SK-N-SH (cell line): ENCODE measurements around the gene FADS1. TPM values are rescaled to one million over a fixed set of nuclear protein-coding genes. Genes with fewer than 3 reads are reported as not detected.

ENCODE experiments used
- CTCF ChIA-PET: fragments of 300-600, 350-600 bp; formaldehyde crosslinking; extraction: SDS; loops from one replicate; lab custom pipeline; 2021; lab: Yijun Ruan, JAX
- POLR2A ChIA-PET: fragments of 350-600 bp; sonication (Branson Sonifier 250); formaldehyde crosslinking; extraction: SDS; loops from one replicate; lab custom pipeline; 2020; ENCODE audit warnings: antibody characterized with exemption, inconsistent platforms; lab: Yijun Ruan, JAX
- DNase-seq: peaks from one replicate; pipeline ENCODE4 v3.0.0; 2012
- H2AFZ ChIP-seq: fragments of 200-600 bp; sonication (generic); 2 replicates; pipeline ENCODE4 v1.8.1; 2016; ENCODE audit warnings: antibody characterized with exemption, mild to moderate bottlenecking, low read depth
- H3F3A ChIP-seq: fragments of 200-600 bp; sonication (generic); replicated peaks from 2 replicates; pipeline ENCODE3; 2016; ENCODE audit warnings: antibody characterized with exemption, mild to moderate bottlenecking; ENCODE audit not compliant: insufficient read depth
- H3K27ac ChIP-seq, 2 experiments: fragments of 200-500 bp in 1 of 2; fragments of 200-600 bp in 1 of 2; sonication (Bioruptor generic) in 1 of 2; sonication (generic), shearing (Covaris generic) in 1 of 2; 2 replicates each; pipeline versions ENCODE4 v1.5.1 to v1.6.1; 2014 to 2016; ENCODE audit warnings: low read depth in 2 of 2, inconsistent platforms in 1 of 2, low read length in 1 of 2, mild to moderate bottlenecking in 1 of 2, mixed read lengths in 1 of 2
- H3K27me3 ChIP-seq: fragments of 200-600 bp; sonication (generic), shearing (Covaris generic); 2 replicates; pipeline ENCODE4 v1.6.1; 2016; ENCODE audit warnings: mixed run types; ENCODE audit not compliant: insufficient read depth
- H3K36me3 ChIP-seq, 2 experiments: fragments of 200-500 bp in 1 of 2; fragments of 200-600 bp in 1 of 2; sonication (Bioruptor generic) in 1 of 2; sonication (generic) in 1 of 2; replicated peaks in 1 of 2; 2 replicates each; pipeline versions ENCODE3 to v1.5.1; 2014 to 2016; ENCODE audit warnings: low read length in 1 of 2, mild to moderate bottlenecking in 1 of 2; ENCODE audit not compliant: insufficient read depth in 2 of 2, control insufficient read depth in 1 of 2
- H3K4me1 ChIP-seq, 2 experiments: fragments of 200-500 bp in 1 of 2; fragments of 200-600 bp in 1 of 2; sonication (Bioruptor generic) in 1 of 2; sonication (generic), shearing (Covaris generic) in 1 of 2; 2 replicates each; pipeline versions ENCODE4 v1.5.1 to v1.6.1; 2014 to 2016; ENCODE audit warnings: low read depth in 1 of 2, low read length in 1 of 2, mixed run types in 1 of 2; ENCODE audit not compliant: insufficient read depth in 2 of 2, control insufficient read depth in 1 of 2
- H3K4me2 ChIP-seq: fragments of 200-600 bp; sonication (generic), shearing (Covaris generic); 2 replicates; pipeline ENCODE4 v1.6.1; 2017; ENCODE audit warnings: mixed run types
- H3K4me3 ChIP-seq, 2 experiments: fragments of 200-500 bp in 1 of 2; fragments of 200-600 bp in 1 of 2; sonication (Bioruptor generic) in 1 of 2; sonication (generic), shearing (Covaris generic) in 1 of 2; 2 replicates each; pipeline versions ENCODE4 v1.5.1 to v1.8.1; 2014 to 2016; ENCODE audit warnings: low read depth in 2 of 2, inconsistent platforms in 1 of 2, low read length in 1 of 2, mild to moderate bottlenecking in 1 of 2, mixed read lengths in 1 of 2, moderate library complexity in 1 of 2
- H3K79me2 ChIP-seq: fragments of 200-600 bp; sonication (generic); 2 replicates; pipeline ENCODE4 v1.8.1; 2017; ENCODE audit warnings: mild to moderate bottlenecking; ENCODE audit not compliant: insufficient read depth
- H3K9ac ChIP-seq: fragments of 200-600 bp; sonication (generic); 2 replicates; pipeline ENCODE4 v1.6.1; 2017; ENCODE audit warnings: mixed run types
- H3K9me2 ChIP-seq: fragments of 200-600 bp; sonication (generic); 2 replicates; pipeline ENCODE4 v1.6.1; 2017; ENCODE audit warnings: mixed run types
- H3K9me3 ChIP-seq: fragments of 200-600 bp; sonication (generic); 2 replicates; pipeline ENCODE4 v1.6.1; 2017; ENCODE audit warnings: mixed run types, mild to moderate bottlenecking, moderate library complexity
- H4K20me1 ChIP-seq: fragments of 200-600 bp; sonication (generic); 2 replicates; pipeline ENCODE4 v1.6.1; 2017; ENCODE audit warnings: mild to moderate bottlenecking, mixed run types; ENCODE audit not compliant: insufficient read depth
- CHD2 ChIP-seq: fragments of 150-350 bp; IDR thresholded peaks from 2 replicates; pipeline ENCODE4 v1.6.1; 2018; ENCODE audit warnings: low read length; ENCODE audit not compliant: partially characterized antibody
- EP300 ChIP-seq, 2 experiments: IDR thresholded peaks; 2 replicates each; pipeline versions ENCODE4 v1.4.0 to v1.6.1; 2012; ENCODE audit warnings: borderline replicate concordance in 1 of 2, low read depth in 1 of 2, low read length in 1 of 2
- EZH2phosphoT487 ChIP-seq: fragments of 200-600 bp; sonication (generic); IDR thresholded peaks from 2 replicates; pipeline ENCODE4 v1.6.1; 2017; ENCODE audit warnings: low read depth, mixed run types, mild to moderate bottlenecking, antibody characterized with exemption, moderate library complexity, borderline replicate concordance
- JUND ChIP-seq: IDR thresholded peaks from 2 replicates; pipeline ENCODE4 v1.4.0; 2012
- NFIC ChIP-seq: IDR thresholded peaks from 2 replicates; pipeline ENCODE4 v1.4.0; 2012; ENCODE audit warnings: borderline replicate concordance
- NRF1 ChIP-seq: IDR thresholded peaks from 2 replicates; pipeline ENCODE4 v1.6.1; 2012; ENCODE audit warnings: low read depth, mild to moderate bottlenecking, low read length
- RFX5 ChIP-seq: IDR thresholded peaks from 2 replicates; pipeline ENCODE4 v1.6.1; 2012; ENCODE audit warnings: mild to moderate bottlenecking, improper control_type of control experiment, low read length
- SIN3A ChIP-seq: IDR thresholded peaks from 2 replicates; pipeline ENCODE4 v1.6.1; 2012; ENCODE audit warnings: low read depth, mild to moderate bottlenecking, low read length, moderate library complexity, borderline replicate concordance
- TEAD4 ChIP-seq: IDR thresholded peaks from 2 replicates; pipeline ENCODE4 v1.4.0; 2012; ENCODE audit warnings: mild to moderate bottlenecking, borderline replicate concordance; ENCODE audit not compliant: insufficient read depth
- YY1 ChIP-seq: IDR thresholded peaks from 2 replicates; pipeline ENCODE4 v1.4.0; 2012; ENCODE audit warnings: low read depth, mild to moderate bottlenecking
- WGBS: methylation state at CpG from one replicate; pipeline ENCODE4 v1.1.6; 2017; ENCODE audit warnings: low lambda C conversion rate; 5-methylcytosine and 5-hydroxymethylcytosine counted together
- polyA plus RNA-seq, 3 experiments: library from polyadenylated mRNA; depleted of rRNA; stranded (reverse); fragments of >200 nt; gene quantifications; 2 replicates each; pipeline ENCODE4 v1.2.3, GENCODE V29; 2012
- TF ChIP-seq, protein P1 (sequence below): IDR thresholded peaks from 2 replicates; pipeline ENCODE4 v1.6.1; 2012; ENCODE audit warnings: mild to moderate bottlenecking, low read depth, low read length, moderate library complexity
- TF ChIP-seq, protein P2 (sequence below): IDR thresholded peaks from 2 replicates; pipeline ENCODE4 v1.4.0; 2012; ENCODE audit warnings: low read depth, borderline replicate concordance

FADS1 gene
- polyA plus RNA-seq, 1 of the 3 experiments (the other 2 are of a cell fraction): 20.6 TPM

DNA sequence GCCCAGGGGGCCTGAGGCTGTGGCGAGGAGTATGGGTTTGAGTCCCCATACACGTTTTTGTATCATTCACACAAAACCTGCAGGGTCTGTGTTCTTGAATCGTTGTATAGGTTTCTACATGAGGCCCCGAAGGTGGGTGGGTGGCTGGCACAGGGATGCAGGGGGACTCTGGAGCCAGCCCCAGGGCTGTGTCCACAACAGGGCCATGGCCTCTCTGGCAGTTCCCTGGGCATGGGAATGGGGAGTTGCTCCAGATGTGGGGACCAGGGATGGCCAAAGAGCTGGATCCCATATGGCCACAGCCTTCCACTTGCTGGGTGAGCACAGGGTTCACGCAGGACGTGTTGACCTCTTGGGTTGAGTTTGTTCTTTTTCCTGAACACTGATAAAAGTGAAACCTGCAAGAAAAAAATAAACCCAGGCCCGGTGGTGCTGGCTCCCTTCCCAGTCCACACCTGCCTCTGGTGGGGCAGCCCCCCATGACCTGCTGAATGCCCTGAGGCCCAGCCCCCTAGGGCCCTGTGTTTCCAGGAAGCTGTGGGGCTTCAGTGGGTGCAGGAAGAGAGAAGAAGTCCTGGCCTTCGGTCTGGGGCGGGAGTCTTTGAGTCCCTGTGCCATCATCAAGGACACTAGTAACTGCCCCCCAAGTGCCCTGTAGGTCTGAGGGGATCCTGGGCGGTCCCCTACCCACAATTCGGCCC lies 48.3 kb downstream of the FADS1 start:
- Histone ChIP-seq H3K36me3 (no peaks in the 10 kb centered on the region), H3K4me1 (peaks cover 0 to 39% of the 10 kb centered on the region in 2 experiments; a peak in 1 of 4 replicates), H3K27ac (peak overlapping the region in 1 of 2 experiments; percentile 14; a peak in 1 of 4 replicates), H2AFZ (no peak overlapping the region), H3K27me3 (no peaks in the 10 kb centered on the region), H3K9me2 (no peaks in the 10 kb centered on the region), H3K9me3 (no peaks in the 10 kb centered on the region)
- CTCF ChIA-PET: interaction anchor here (1.0 to 14.3 kb wide), 4 partner anchors 10 to 35 kb away, joined by 3 to 140 read pairs (median 4); no protein-coding TSS in a partner anchor
- peak; percentile 63 for DNase-seq
- 59% methylated on average over 9 of the region's 11 CpGs for WGBS
- no peak for TF ChIP-seq CHD2
- TF ChIP-seq NFIC: no peak
- TF ChIP-seq YY1: no peak
- TF ChIP-seq NRF1: no peak
- no peak for TF ChIP-seq RFX5
- TF ChIP-seq, all 33 proteins: peak for 0
- no peaks in the 10 kb centered on the region for H4K20me1 ChIP-seq
- no peaks in the 10 kb centered on the region for H3K79me2 ChIP-seq
- H3K4me3 ChIP-seq: no peak overlapping the region
- H3F3A ChIP-seq: no peaks in the 10 kb centered on the region
- H3K4me2 ChIP-seq: no peak overlapping the region
- POLR2A ChIA-PET: interaction anchor here (1.2 kb wide), 1 partner anchor 24 kb away, joined by 3 read pairs; no protein-coding TSS in a partner anchor
- H3K9ac ChIP-seq: no peak overlapping the region

DNA sequence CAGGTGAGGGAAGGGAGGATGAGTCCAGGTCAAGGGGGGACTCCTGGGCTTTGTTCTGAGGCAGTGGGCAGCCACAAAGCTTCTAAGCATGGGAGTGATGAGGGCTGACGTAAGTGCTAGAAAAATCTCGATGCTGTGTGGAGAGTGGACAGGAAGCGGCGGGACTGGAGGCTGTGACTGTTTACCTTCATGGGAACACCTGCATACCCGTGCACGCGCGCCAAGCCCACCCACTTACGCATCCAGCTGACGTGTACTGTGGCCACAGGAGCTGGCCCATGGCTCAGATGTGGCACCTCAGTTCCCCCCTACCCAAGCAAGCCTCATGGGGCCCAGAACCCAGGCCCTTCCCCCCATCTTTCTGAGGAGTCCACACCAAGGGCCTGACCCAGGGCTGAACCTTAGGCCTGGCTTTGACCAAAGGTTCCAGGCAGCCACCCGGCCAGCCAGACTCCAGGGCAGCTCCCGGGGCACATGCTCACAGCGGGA lies 50.4 kb downstream of the FADS1 start:
- Histone ChIP-seq H3K4me2 (no peak overlapping the region), H3K36me3 (no peaks in the 10 kb centered on the region), H3K4me1 (peaks cover 0 to 28% of the 10 kb centered on the region in 2 experiments; a peak in 2 of 4 replicates), H3K79me2 (no peaks in the 10 kb centered on the region), H3K4me3 (no peak overlapping the region), H3K27ac (no peak overlapping the region), H3K9me3 (no peaks in the 10 kb centered on the region), H3K9ac (no peak overlapping the region), H4K20me1 (no peaks in the 10 kb centered on the region), H3F3A (no peaks in the 10 kb centered on the region), H3K9me2 (no peaks in the 10 kb centered on the region), H3K27me3 (no peaks in the 10 kb centered on the region), H2AFZ (no peak overlapping the region)
- TF ChIP-seq, protein P1, sequence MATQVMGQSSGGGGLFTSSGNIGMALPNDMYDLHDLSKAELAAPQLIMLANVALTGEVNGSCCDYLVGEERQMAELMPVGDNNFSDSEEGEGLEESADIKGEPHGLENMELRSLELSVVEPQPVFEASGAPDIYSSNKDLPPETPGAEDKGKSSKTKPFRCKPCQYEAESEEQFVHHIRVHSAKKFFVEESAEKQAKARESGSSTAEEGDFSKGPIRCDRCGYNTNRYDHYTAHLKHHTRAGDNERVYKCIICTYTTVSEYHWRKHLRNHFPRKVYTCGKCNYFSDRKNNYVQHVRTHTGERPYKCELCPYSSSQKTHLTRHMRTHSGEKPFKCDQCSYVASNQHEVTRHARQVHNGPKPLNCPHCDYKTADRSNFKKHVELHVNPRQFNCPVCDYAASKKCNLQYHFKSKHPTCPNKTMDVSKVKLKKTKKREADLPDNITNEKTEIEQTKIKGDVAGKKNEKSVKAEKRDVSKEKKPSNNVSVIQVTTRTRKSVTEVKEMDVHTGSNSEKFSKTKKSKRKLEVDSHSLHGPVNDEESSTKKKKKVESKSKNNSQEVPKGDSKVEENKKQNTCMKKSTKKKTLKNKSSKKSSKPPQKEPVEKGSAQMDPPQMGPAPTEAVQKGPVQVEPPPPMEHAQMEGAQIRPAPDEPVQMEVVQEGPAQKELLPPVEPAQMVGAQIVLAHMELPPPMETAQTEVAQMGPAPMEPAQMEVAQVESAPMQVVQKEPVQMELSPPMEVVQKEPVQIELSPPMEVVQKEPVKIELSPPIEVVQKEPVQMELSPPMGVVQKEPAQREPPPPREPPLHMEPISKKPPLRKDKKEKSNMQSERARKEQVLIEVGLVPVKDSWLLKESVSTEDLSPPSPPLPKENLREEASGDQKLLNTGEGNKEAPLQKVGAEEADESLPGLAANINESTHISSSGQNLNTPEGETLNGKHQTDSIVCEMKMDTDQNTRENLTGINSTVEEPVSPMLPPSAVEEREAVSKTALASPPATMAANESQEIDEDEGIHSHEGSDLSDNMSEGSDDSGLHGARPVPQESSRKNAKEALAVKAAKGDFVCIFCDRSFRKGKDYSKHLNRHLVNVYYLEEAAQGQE: no peak
- TF ChIP-seq SIN3A (no peak), TEAD4 (no peak), JUND (no peak), EP300 (IDR thresholded peaks at IDR 0.05; ENCODE audit: borderline replicate concordance in 1 of 2, low read depth in 1 of 2, low read length in 1 of 2) (no peak), EZH2phosphoT487 (no peak)
- TF ChIP-seq, protein P2, sequence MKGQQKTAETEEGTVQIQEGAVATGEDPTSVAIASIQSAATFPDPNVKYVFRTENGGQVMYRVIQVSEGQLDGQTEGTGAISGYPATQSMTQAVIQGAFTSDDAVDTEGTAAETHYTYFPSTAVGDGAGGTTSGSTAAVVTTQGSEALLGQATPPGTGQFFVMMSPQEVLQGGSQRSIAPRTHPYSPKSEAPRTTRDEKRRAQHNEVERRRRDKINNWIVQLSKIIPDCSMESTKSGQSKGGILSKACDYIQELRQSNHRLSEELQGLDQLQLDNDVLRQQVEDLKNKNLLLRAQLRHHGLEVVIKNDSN: no peak
- POLR2A ChIA-PET: interaction anchor here (1.2 kb wide), 1 partner anchor 26 kb away, joined by 3 read pairs; the partner anchor contains the start of genes FEN1 and TMEM258
- DNase-seq: no peak
- CTCF ChIA-PET: interaction anchor here (0.7 to 14.3 kb wide), 6 partner anchors 13 to 730 kb away, joined by 3 to 140 read pairs (median 12); partner anchors contain the start of gene MYRF
- 89% methylated on average over 10 of the region's 13 CpGs for WGBS
